ENCODE data around the gene ZNF546.

GRCh38 chr19:40055832-40056504, 59.1 kb downstream of the ZNF546 start, which contains the start of gene ZNF780B:
- no peak for TF ChIP-seq CTCF (IDR thresholded peaks at IDR 0.05)
- no peak for TF ChIP-seq ZFX (IDR thresholded peaks at IDR 0.05; ENCODE audit: borderline replicate concordance)

Measured in 22Rv1 (cell line).